Stimulated activated CD8-positive, alpha-beta memory T cell treated with anti-CD3 and anti-CD28 coated beads, Interleukin-12 subunit alpha, Interleukin-12 subunit beta, amount 100 ng/mL, for 24 hours (primary cell): Measurements from ENCODE around the gene JUNB.
"Not testable (repeated sequence)": the region's sequence is repeated elsewhere in the genome, so short reads cannot be mapped to it uniquely, and the experiment has no call there.

Experiments used
- DNase-seq: peaks from one replicate; pipeline ENCODE4 v3.0.0-alpha.2; 2020; ENCODE audit errors: extremely low read depth

JUNB gene

GRCh38 chr19:12789098-12789903, 2.0 kb upstream of the JUNB start:
- DNase-seq, result no peak

- DNase-seq, result peak; percentile 82
Observed at GRCh38 chr19:12789904-12790619, 1.2 kb upstream of the JUNB start.

- no peak for DNase-seq
Observed at GRCh38 chr19:12790628-12791344, 500 bp upstream of the JUNB start.

GRCh38 chr19:12792051-12792852, 966 bp downstream of the JUNB start:
- peak; percentile 51 for DNase-seq

GRCh38 chr19:12792853-12793289, 1.6 kb downstream of the JUNB start:
- no peak for DNase-seq

GRCh38 chr19:12793290-12794195, 2.3 kb downstream of the JUNB start:
- peak; percentile 78 for DNase-seq

GRCh38 chr19:12794196-12794941, 3.1 kb downstream of the JUNB start:
- DNase-seq, result no peak

GRCh38 chr19:12794971-12795381, 3.7 kb downstream of the JUNB start:
- no peak for DNase-seq

GRCh38 chr19:12796146-12797071, 5.1 kb downstream of the JUNB start:
- DNase-seq, result no peak

GRCh38 chr19:12797141-12797587, 5.9 kb downstream of the JUNB start:
- no peak for DNase-seq

GRCh38 chr19:12797607-12798006, 6.3 kb downstream of the JUNB start:
- not testable (repeated sequence) for DNase-seq

- DNase-seq, result no peak
Observed at GRCh38 chr19:12799742-12800465, 8.6 kb downstream of the JUNB start.

GRCh38 chr19:12800466-12800770, 9.1 kb downstream of the JUNB start:
- DNase-seq, result no peak

GRCh38 chr19:12800923-12801465, 9.7 kb downstream of the JUNB start:
- no peak for DNase-seq

GRCh38 chr19:12801466-12802266, 10.4 kb downstream of the JUNB start, which contains the start of the genes PRDX2 and THSD8:
Gene PRDX2, minus strand, starts transcription at chr19:12801800. Its CDS starts 539 bp downstream, at chr19:12801261.
Gene THSD8, plus strand, starts transcription at chr19:12802069. Its CDS starts 3 bp downstream, at chr19:12802072.
- DNase-seq, result peak; percentile 55

GRCh38 chr19:12802267-12803106, 11.2 kb downstream of the JUNB start:
- no peak for DNase-seq
